ENCODE data around the gene STXBP6.

The STXBP6 gene

DNA sequence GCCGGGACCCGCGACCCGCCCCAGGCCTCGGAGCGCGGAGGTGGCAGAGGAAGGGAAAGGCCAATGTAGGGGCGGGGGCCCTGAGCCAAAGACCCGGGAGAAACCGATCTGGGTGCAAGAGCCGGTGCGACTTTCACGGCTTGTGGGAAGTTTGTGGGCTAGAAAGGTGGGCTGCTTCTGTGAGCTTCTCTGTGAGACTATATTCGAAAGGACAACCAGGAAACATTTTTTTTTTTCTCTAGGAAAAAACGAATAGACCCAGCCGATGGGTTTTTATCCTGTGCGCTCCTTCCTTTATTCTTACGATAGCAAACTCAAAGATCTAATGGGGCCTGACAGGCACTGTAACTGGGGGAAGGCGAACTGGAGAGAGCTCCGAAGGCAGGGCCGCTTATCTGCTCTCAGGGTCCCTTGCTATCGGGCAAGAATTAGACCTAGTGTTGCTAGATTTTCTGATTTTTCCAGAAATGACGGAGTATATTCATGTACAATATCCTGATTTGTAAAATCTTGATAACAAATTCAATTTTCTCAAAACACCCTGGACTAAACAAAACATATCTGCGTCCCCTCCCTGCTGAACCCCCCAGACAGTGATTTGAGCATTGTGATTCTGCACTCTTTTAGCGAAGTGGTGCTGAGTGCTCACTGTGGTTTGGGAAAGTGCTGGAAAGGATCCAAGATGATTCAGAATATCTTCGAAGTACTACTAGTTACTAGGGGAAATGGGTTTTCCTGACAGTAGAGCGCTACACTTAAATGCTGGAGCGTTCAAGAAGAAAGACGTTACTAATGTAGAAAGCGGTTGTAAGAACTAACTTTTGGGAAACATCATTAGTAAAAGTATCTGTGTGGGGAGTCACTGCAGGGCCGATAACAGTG, 563 bp upstream of the STXBP6 start:
- no peak for DNase-seq

DNA sequence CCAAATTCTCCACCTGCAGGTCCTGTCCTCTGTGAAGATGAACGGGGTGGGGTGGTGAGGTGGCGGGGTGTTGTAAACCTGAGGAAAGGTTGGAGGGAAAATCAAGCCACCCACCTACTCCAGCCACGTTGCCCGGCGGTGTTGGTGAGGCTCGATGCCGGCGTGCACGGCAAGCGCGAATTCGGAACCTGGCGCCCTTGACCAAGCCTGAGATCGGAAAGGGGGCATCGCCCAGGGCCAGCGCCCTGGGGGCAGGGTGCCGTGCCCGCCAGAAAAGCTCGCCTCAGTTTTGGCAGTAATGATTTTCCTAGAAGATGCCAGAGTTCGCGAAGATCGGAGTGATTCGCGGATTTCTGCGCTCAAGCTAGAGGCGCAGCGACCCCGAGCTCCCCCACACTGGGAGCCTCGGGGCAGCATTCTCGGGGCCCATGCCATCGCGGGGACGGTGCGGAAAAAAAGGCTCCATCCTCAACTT, 817 bp downstream of the STXBP6 start:
- no peak for DNase-seq

DNA sequence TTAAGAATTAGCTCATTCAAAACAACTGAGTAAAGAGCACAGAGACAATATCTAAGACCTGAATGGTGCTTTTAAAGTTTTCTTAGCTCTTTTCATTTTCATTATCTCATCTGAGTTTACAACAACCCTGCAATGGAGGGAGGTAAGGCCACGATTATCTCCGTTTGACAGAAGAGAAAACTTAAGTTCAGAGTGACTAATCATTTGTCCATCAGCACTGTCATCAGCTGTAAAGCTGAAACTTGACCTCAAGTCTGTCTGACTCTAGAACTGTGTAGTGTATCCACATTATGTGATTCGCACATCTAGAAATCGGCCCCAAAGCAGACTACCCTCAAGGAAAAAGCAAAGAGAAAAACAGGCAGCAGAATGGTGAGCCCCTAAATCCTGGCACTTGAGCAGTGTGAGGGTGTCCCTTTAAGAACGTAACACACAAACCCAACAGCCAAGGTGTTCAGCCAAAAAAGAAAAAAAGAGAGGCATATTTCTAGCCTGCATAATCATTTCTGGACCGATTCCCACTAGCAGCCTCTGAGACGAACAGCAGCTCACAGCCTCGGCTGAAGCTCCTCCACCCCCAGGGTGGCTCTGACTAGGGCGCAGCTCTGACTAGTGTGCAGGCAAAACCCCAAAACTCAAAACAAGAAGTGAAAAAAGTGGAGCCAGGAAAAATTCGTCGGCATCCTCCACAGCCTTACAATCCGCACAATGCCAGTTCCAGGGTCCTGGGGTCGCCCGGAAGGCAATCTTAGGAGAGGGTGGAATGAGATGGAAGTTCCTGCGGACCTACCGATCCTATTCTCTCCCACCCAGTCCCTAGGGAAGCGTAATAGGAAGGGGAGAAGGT, 1.6 kb downstream of the STXBP6 start:
- no peak for DNase-seq

DNA sequence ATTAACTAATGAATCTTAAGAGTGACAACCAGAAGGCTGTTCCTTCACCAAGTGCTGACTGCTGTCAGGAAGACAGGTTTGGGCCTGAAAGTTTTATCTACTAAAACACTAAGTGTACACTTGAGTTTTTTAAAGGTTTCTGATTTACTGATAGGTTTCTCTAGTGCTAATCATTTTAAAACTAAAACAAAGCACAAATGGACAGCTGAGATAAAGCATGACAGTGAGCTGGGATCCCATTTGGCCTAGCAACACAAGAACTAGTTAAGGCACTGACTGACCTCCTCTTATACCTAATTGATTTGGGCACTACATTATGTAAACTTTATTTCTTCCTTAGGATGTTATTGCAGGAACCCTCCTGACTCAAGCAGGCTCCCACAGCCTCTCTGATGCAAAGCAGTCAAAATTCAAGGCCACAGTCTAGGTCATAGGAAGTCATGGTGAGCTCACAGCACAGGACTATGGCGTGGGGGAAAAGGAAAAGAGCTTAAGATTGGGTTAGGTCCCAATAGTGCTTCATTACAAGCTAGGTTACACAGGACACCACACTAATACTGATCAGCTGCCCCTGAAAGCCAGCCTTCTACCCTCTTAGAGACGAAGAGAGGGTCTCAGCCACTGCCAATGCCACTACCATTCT, 3.5 kb downstream of the STXBP6 start:
- no peak for DNase-seq

DNA sequence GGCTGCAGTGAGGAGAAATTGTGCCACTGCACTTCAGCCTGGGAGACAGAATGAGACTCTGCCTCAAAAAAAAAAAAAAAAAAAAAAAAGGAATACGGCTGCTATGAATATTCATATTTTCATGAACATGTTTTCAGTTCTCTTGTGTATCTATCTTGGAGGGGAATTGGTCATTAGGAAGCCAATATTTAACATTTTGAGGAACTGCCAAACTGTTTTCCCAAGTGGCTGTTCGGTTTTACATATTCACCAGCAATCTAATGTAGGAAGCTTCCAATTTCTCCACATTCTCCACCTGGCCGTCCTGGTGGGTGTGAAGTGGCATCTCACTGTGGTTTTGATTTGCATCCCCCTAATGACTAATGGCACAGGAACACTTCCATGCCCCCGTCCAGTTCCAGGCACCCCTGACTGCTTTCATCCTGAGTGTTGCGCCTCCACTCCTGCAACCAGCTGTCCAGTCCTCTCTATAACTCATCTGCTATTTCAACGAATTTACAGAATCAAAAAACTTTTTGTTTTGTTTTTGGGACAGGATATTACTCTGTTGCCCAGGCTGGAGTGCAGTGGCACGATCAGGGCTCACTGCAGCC, 5.7 kb downstream of the STXBP6 start:
- DNase-seq: no peak

DNA sequence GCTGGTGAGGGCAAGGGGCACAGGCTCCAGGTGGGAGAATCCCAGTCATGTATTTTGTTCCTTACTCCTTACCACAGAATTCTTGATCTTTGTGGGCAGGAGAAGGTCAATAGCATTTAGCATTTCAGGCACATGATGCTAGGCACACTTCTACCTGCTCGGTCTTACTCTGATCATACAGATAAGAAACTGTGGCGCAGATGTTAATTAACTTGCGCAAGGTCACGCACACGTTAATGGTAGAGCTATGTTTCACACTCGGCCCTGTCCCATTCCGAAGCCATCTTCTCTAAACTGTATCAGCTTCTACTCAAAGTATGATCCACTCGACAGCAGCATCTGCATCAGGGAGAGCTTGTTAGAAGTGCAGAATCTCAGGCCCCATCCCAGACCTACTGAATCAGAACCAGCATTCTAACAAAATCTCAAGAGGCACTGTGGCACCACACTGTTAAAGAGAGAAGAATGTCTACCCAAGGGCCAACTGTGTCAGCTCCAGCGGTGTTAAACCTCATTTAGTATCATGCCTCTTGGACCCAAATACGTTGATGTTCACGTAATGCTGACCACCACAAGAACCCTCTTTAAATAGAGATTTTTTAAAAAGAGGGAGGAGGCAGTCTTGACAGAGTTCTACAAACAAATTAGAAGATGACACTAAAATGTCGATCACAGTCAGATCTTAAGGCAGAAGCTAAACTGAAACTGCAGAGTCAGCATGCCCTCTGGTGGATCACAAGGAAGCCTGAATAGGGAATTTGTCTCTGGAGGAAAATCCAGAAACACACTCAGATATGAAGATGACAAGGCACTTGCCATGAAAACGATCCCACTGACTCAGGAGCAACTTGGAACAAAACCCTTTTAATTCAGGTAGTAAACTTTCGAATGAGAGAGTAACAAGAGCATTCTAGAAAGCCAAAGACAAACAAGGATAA, 7.3 kb downstream of the STXBP6 start:
- DNase-seq: no peak

DNA sequence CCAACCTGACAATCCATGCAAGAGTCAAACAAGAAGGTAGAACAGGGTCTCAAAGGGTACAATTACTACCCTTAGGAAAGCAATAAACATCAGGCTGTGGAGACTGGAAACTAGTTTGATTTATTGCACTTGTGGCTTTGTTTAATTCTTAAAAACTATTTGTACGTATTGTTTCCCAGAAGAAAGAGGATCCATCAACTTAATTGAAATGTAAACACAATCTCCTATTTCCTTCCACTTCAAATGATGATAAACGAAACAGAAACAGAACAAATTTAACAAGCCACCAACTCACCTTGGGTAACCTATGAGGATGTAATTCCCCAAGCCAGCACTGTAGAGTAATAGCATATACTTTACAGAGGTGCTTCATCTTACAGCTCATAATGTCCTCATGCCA, 8.0 kb downstream of the STXBP6 start:
- DNase-seq: peak; percentile 89

DNA sequence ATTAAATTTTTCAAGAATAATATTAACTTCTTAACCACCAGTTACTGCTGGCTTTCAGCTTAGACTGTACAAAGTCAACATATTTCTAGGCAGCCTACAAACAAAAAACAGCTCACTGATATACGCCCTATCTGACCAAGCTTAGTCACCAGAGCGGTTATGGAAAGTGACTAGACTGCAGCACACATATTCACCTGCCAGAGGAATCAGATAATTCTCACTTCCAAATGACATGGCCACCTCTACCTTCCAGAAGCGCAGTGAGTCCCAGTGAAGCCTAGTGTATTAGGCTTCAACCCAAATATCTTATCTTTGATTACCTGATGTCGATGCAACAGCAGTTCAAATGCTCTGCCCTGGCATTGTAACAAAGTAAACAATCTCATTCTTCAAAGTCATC, 8.5 kb downstream of the STXBP6 start:
- DNase-seq: peak; percentile 81

DNA sequence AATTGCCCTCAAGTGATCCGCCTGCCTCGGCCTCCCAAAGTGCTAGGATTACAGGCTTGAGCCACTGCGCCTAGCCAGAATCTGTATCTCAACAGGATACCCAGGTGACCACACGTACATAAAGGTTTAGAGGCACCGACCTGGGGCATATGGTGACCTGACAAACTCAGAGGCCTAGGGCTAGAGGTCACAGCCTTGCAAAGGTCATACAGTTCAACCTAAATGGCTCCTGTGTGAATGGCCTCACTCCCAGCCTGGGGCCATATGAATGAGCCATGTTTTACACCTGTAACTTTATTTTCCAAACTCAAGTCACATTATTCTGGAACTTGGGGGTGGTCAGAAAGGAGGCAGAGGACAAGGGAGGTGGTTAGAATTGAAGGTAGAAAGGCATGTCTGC, 10.0 kb downstream of the STXBP6 start:
- no peak for DNase-seq

DNA sequence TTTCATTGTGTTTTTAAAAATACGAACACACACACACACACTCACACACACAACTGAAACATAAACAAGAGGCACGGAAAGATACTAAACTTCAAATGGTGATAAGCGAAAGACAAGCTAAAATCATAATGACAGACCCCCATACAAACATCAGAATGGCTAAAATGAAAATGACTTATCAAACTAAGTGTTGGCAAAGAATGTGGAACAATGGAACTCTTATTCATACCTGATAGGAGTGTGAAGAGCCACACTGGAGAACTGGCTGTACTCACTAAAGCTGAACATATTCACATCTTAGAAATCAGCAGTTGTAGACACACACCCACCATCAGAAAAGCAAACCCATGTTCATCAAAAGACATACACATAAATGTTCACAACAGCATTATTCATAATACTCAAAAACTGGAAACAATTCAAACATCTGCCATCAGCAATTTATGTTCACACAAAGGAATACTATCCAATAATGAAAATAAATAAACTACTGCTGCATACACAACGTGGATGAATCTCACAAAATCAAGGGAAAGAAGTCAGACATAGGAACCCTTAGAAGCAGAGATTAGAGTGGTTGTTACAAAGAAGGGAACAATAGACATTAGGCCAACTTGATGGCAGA, 11.8 kb downstream of the STXBP6 start:
- no peak for DNase-seq

DNA sequence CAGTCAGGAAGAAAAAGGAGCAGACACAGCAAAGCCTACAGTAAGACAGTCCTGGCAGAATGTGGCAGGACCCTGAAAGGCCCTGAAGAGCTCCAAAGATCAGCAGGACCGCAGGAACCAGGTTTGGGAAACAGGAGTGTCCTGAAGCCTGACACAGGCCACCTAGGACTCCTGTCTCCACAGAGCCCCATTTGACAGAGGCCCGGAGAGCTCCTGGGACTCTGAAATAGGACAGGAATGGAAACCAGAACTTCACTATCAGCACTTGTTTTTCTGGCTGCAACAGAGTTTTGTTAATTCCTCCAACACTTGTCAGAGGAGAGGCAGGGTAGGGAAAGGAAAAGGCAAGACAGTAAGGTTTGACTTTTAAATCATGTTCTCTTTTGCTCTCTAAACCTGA, 12.9 kb downstream of the STXBP6 start:
- DNase-seq: no peak

DNA sequence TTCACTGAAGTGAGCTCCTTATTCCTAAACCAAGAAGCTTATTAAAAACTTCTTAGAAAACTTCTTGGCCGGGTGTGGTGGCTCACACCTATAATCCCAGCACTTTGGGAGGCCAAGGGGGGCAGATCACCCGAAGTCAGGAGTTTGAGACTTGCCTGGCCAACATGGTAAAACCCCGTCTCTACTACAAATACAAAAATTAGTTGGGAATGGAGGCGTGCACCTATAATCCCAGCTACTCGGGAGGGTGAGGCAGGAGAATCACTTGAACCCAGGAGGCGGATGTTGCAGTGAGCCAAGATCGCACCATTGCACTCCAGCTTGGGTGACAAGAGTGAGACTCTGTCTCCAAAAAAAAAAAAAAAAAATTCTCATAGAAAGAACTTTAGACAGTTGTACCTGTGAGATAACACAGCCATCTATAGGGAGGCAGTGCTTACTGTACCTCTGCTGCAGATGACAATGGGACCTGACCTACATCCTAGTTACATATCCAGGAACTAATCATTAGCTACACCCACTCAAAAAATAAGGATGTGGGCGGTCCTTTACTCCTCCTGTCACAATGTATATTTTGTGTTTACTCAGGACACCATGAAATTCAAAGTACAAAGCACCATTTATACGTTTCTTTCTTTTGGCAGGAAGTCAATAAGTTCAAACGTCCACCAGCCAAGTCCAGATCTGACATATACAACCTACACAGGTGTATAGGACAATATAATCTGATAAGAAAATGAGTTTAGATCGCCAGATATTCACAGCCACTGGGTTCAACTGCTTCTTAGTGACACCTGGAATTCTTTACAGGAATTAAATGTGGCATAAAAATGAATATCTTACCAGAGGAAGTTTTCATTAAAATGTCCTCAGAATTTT, 14.9 kb downstream of the STXBP6 start:
- DNase-seq: no peak

DNA sequence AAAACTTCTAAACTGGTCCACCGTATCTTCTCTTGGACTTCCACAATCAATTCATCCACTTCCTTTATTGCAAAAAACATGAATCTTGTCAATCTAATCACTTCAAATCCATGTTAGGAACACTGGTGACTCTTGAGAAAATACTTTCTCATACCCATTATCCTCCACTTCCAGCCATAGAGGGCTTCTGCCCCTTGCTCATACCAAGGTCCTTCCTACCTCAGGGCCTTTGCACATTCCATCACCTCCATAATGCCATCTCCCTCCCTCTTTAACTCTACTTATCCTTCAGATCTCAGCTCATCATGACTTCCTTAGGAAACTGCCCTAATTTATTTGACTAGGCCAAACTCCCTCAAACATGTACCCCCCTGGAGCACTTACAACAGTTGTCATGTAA, 16.6 kb downstream of the STXBP6 start:
- DNase-seq: no peak

DNA sequence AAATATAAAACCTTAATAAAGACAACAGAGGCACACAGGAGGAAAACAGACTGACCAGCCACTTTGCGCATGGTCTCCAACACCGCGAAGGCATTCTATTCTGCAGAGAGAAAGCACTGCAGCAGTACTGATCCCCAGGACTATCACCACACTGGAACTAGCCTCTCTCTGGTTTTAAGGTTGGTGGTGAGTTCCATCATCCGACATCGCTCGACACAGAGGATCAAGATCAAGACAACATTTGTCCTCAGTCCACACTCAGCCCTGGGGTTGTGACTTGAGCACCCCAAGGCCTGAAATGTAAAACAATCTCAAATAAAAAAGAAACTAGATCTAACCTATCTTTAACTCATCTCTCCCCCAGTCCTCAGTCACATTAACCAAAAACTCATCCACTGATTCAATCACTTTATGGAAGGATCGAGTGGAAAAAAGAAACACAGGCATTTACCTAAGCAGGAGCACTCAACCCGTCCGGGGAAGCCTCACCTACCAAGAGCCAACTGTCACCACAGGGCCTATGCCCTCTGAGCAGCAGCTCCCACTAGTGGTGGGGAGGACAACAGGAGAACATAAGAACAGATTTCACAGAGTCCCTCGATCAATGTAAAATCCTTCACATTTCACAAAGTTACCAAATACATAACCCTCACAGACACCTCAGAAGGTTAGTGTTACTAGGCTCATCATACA, 17.7 kb downstream of the STXBP6 start:
- no peak for DNase-seq

DNA sequence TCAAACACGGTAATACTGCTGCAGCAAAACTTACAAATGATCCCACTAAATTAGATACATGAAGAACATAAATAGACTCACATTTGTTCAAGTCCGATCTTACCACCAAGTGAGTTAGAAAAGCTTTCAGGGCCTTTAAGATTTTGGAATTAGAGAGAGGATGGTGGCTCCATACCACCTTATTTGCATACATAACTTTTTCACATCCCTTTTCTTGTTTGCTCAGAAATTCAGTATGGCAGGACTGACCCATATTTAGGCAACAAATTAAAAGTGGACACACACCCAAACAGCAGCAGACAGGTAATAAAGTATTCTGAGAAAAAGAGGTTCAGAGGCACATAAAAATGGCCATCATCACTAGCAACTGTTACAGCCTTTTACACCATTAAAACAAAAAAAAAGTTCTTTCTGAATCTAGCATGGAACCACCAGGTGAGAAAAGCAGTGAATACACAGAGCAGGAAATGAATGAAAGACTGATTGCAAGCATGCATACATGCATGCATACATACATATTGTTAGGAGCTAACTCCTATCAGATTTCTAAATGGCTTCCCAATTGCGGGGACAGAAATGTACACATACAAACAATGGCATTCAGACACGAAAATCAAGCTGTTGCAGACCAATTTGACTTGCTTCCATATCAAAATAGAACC, 23.3 kb downstream of the STXBP6 start:
- no peak for DNase-seq

DNA sequence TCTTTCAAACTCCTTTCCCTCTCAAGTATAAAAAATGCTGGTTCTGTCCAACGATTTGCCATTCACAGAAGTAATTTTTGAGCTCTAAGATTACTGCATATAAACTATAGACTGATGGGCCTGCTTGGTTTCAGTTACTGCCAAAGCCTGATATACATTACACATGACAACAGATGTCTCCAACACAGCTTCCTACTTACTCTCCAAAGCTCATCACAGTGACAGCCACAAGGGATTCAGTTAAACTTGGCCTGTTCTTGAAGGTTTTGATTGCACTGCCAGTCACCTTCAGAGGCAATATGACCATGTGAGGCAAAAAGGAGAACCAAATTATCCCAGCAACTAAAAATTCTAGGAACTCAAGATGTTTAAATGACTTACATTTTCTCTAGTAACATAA, 30.1 kb downstream of the STXBP6 start:
- DNase-seq: no peak

DNA sequence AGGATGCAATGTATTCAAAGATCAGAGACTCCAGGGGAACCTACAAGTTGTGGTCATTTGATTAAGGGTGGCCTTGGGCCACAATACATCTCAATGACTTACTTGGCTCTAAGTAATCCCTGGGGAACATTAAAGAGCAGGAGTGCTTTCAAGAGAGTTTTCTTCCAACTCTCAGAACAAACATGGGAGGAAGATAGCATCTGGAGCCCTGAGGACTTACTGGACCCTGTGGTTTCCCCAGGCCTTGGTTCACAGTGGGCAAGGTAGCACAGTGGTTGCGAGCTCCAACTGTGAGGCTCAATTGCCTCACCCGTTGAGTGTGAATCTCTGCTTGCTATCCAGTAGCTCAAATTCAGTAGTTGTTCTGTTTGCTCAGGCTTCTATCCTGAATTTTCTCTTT, 32.4 kb downstream of the STXBP6 start:
- no peak for DNase-seq

DNA sequence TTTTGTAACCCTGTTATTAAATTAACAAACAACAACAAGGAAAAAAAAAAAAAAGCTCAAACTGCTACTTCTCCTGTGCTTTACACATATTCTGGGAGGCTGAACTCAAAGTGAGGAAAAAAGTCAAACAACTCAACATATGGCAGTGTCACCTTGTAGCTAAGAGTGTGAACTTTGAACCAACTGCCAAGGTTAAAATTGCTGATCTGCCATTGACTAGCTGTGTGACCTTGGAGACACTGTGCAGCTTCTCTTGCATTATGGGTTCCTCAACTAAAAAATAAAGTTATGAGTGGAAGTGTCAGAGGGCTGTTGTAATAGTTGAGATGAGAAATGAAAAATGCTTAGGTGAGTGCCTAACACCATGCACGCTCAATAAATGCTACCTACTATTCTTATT, 34.2 kb downstream of the STXBP6 start:
- DNase-seq: no peak

DNA sequence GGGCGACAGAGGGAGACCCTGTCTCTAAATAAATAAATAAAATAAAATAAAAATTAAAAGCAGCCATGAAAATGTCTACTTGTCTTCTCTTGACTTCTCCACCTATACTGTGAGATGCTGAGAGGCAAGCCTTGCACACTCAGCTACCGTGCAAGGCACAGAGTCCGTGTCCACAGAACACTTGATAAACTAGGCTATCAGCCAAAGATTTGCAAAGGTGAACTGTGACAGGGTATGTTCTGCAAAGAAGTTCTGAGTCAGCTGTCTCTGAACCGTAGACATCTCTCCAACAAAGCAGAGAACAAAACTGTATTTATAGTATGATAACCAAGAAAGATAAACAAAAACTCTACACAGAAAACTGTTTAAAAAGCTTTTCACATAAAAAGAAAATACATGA, 35.5 kb downstream of the STXBP6 start:
- no peak for DNase-seq
